ENCODE measurements around the gene AKAP8L.

DNA sequence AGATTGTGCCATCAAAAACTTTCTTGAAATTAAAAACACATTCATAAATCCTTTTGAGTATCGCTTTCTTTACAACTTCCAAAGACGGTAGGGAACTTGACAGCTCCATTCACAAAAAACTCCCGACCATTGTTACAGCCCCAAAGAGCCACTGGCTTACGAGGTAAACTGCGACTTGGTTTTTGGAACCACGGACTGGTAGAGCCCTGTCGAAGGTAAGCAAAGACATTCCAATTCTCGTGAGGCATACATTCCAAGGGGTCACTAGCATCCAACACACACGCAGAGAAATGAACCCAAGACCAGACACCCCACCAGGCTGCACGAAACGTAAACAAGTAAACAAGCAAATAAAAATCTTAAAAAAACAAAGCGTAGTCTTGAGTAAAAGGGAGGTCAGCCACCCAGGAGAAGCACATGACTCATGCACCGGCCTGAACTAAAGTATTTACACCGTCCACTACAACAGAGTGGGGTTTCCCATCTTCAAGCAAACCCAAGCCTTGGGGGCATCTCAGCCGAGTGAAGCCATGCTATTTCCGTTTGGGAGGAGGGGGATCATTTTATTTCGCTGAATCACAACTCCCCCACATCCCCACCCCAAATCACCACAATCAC, 87.9 kb downstream of the AKAP8L start:
- TF ChIP-seq RAD21 (IDR thresholded peaks at IDR 0.05; ENCODE audit: low read depth) (no peak), YY1 (IDR thresholded peaks at IDR 0.05; ENCODE audit: extremely low read depth, insufficient replicate concordance, low read depth, low read length) (no peak), ZNF274 (IDR thresholded peaks at IDR 0.05; ENCODE audit: low read depth, low read length) (no peak)
- TF ChIP-seq, protein P1, sequence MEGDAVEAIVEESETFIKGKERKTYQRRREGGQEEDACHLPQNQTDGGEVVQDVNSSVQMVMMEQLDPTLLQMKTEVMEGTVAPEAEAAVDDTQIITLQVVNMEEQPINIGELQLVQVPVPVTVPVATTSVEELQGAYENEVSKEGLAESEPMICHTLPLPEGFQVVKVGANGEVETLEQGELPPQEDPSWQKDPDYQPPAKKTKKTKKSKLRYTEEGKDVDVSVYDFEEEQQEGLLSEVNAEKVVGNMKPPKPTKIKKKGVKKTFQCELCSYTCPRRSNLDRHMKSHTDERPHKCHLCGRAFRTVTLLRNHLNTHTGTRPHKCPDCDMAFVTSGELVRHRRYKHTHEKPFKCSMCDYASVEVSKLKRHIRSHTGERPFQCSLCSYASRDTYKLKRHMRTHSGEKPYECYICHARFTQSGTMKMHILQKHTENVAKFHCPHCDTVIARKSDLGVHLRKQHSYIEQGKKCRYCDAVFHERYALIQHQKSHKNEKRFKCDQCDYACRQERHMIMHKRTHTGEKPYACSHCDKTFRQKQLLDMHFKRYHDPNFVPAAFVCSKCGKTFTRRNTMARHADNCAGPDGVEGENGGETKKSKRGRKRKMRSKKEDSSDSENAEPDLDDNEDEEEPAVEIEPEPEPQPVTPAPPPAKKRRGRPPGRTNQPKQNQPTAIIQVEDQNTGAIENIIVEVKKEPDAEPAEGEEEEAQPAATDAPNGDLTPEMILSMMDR (IDR thresholded peaks at IDR 0.05 in 2 of 3, conservative IDR thresholded peaks at IDR 0.05 in 1 of 3; ENCODE audit: borderline replicate concordance in 1 of 3, insufficient read depth in 1 of 3, low read depth in 2 of 3, low read length in 2 of 3): no peak
- TF ChIP-seq, protein P2, sequence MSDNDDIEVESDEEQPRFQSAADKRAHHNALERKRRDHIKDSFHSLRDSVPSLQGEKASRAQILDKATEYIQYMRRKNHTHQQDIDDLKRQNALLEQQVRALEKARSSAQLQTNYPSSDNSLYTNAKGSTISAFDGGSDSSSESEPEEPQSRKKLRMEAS (IDR thresholded peaks at IDR 0.05): no peak

All from HCT116 (cell line).